ES-I3 (cell line): ENCODE measurements around the gene TMEM252.

Source experiments
- H3K36me3 ChIP-seq: 2 replicates; pipeline ENCODE4 v1.6.1; 2013; ENCODE audit warnings: mild to moderate bottlenecking, low read length, control low read depth, moderate library complexity; ENCODE audit not compliant: insufficient read depth
- H3K4me1 ChIP-seq: 2 replicates; pipeline ENCODE4 v1.6.1; 2013; ENCODE audit warnings: mild to moderate bottlenecking, control low read depth, low read length; ENCODE audit not compliant: insufficient read depth
- H3K9ac ChIP-seq: 2 replicates; pipeline ENCODE4 v1.6.1; 2013; ENCODE audit warnings: low read depth, mild to moderate bottlenecking, low read length, moderate library complexity
- H3K9me3 ChIP-seq: 2 replicates; pipeline ENCODE4 v1.6.1; 2013; ENCODE audit warnings: mild to moderate bottlenecking, low read length, moderate library complexity; ENCODE audit not compliant: control insufficient read depth, insufficient read depth

The TMEM252 gene

DNA sequence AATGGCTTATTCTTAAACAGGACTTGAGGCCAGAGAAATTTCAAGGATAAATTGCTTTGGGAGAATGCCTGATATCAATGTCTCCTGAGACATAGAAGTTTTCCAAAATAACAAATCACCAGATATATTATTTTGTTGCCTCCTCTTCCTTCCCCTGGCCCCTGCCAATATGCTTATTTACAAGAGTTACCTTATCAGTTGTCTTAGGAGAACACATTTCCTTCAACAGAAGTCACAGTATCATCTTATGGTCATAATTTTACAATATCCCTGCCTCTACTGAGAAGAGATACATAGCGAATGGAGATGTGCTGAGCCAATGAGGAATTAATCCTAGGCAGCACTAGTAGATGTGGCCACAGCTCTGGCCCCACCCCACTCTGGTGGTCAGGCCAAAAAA is 43.1 kb downstream of the TMEM252 start:
- Histone ChIP-seq H3K36me3 (no peaks in the 10 kb centered on the region), H3K4me1 (0 out of 2 replicates have a peak, but pooled peaks cover 4% of the 10 kb centered on the region), H3K9ac (no peak overlapping the region), H3K9me3 (no peaks in the 10 kb centered on the region)

GRCh38 chr9:68496356-68496755 is 44.3 kb downstream of the TMEM252 start:
- Histone ChIP-seq H3K9ac (no peak overlapping the region), H3K4me1 (no peaks in the 10 kb centered on the region), H3K9me3 (no peaks in the 10 kb centered on the region), H3K36me3 (no peaks in the 10 kb centered on the region)

- H3K4me1 ChIP-seq, result no peaks in the 10 kb centered on the region
- no peaks in the 10 kb centered on the region for H3K36me3 ChIP-seq
- no peak overlapping the region for H3K9ac ChIP-seq
- no peaks in the 10 kb centered on the region for H3K9me3 ChIP-seq
Observed at GRCh38 chr9:68495247-68495646, 45.4 kb downstream of the TMEM252 start.

- H3K9ac ChIP-seq, result no peak overlapping the region
- H3K4me1 ChIP-seq, result no peaks in the 10 kb centered on the region
- no peaks in the 10 kb centered on the region for H3K9me3 ChIP-seq
- H3K36me3 ChIP-seq, result no peaks in the 10 kb centered on the region
Observed at GRCh38 chr9:68493958-68494577, 46.6 kb downstream of the TMEM252 start.

DNA sequence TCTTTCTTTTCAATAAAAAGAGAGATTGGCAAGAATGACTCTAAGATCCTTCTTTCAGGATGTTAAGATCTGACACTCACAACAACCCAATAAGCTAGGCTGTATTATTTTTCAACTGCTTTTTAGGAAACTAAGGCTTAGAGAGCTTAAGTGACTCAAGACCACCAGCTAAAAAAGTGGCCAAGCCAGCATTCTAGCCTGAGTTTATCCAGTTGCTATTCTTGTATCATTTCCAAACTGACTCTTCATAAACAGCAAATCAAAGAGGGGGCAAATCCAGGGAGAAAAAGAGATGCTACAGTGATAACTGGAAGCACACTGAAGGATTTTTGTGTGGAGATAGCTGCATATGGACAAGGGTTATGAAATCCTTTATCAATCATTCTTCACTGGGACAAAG is 47.1 kb downstream of the TMEM252 start:
- no peaks in the 10 kb centered on the region for H3K36me3 ChIP-seq
- no peaks in the 10 kb centered on the region for H3K4me1 ChIP-seq
- H3K9ac ChIP-seq, result no peak overlapping the region
- H3K9me3 ChIP-seq, result no peaks in the 10 kb centered on the region

- H3K9me3 ChIP-seq, result no peaks in the 10 kb centered on the region
- H3K9ac ChIP-seq, result no peak overlapping the region
- H3K4me1 ChIP-seq, result no peaks in the 10 kb centered on the region
- H3K36me3 ChIP-seq, result no peaks in the 10 kb centered on the region
Observed at GRCh38 chr9:68492806-68493205, 47.9 kb downstream of the TMEM252 start.

GRCh38 chr9:68489646-68490045 is 51.0 kb downstream of the TMEM252 start:
- Histone ChIP-seq H3K9ac (no peak overlapping the region), H3K9me3 (no peaks in the 10 kb centered on the region), H3K36me3 (no peaks in the 10 kb centered on the region), H3K4me1 (no peaks in the 10 kb centered on the region)

GRCh38 chr9:68488126-68488525 is 52.6 kb downstream of the TMEM252 start:
- H3K4me1 ChIP-seq, result no peaks in the 10 kb centered on the region
- H3K9me3 ChIP-seq, result no peaks in the 10 kb centered on the region
- no peaks in the 10 kb centered on the region for H3K36me3 ChIP-seq
- no peak overlapping the region for H3K9ac ChIP-seq
